ENCODE measurements around the gene PLCL2. TPM values are rescaled to one million over a fixed set of nuclear protein-coding genes. Genes with fewer than 3 reads are reported as not detected.

PLCL2 gene
- total RNA-seq, 1 experiment from 2014 or later = 32.1 TPM

DNA sequence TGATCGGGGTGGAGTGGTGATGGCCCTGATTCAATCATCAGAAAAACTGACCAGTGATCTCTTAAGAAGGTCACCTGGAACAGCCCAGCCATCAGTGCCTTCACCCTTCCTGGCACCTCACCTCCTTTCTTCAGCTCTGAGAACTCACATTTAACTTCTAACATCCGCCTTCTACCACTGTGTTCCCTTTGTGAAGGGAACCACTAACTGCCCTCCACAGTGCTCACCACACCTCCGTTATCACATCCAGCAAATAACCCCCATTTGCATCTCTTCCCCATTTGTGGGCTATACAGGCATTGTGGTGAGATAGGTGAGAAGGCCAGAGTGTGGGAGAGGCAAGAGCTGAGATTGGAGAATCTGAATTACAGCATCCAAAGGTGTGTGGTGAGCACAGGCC is 107.4 kb downstream of the PLCL2 start:
- Histone ChIP-seq H3T11ph (ENCODE audit: low read length) (no peak overlapping the region), H2BK15ac (ENCODE audit: low read depth, low read length) (no peak overlapping the region), H4K5ac (ENCODE audit: insufficient read length, low read depth, low read length) (no peak overlapping the region), H3K27ac (ENCODE audit: insufficient read length, low read depth, low read length) (no peak overlapping the region), H3K9me3 (ENCODE audit: control insufficient read depth, low read depth, low read length) (no peaks in the 10 kb centered on the region), H3K23me2 (ENCODE audit: insufficient read length, low read depth, low read length, poor library complexity, severe bottlenecking) (no peaks in the 10 kb centered on the region), H2BK120ac (ENCODE audit: low read depth, low read length, poor library complexity, severe bottlenecking) (no peak overlapping the region), H3K79me1 (ENCODE audit: insufficient read depth, low read depth, low read length, poor library complexity, severe bottlenecking) (peaks cover 4% of the 10 kb centered on the region), H2BK20ac (ENCODE audit: low read depth, low read length, poor library complexity, severe bottlenecking) (no peak overlapping the region), H2AFZ (ENCODE audit: low read length) (no peak overlapping the region), H4K91ac (ENCODE audit: insufficient read length, low read depth, low read length) (no peak overlapping the region), H3K56ac (ENCODE audit: insufficient read length, low read depth, low read length) (no peak overlapping the region), H2AK5ac (ENCODE audit: insufficient read length, low read length) (no peak overlapping the region), H4K20me1 (ENCODE audit: control insufficient read depth, insufficient read depth, insufficient read length) (no peaks in the 10 kb centered on the region), H4K8ac (replicated peaks; ENCODE audit: insufficient read length, low read depth, low read length) (no peak overlapping the region), H3K4me2 (ENCODE audit: insufficient read depth, insufficient read length, low read length) (no peak overlapping the region), H3K18ac (ENCODE audit: insufficient read length, low read depth, low read length) (no peak overlapping the region), H3K4ac (ENCODE audit: low read depth, low read length) (no peak overlapping the region), H3K4me1 (ENCODE audit: insufficient read depth, low read length) (no peaks in the 10 kb centered on the region), H2BK12ac (ENCODE audit: insufficient read length, low read depth, low read length) (no peak overlapping the region), H3K79me2 (ENCODE audit: insufficient read depth, low read length) (peaks cover 1% of the 10 kb centered on the region; the same call in 1 of the 2 replicates), H2BK5ac (ENCODE audit: insufficient read length, low read length) (no peak overlapping the region), H3K27me3 (ENCODE audit: insufficient read depth, low read length) (peaks cover 4% of the 10 kb centered on the region; the same call in 1 of the 2 replicates), H3K14ac (ENCODE audit: insufficient read depth, low read length) (no peak overlapping the region), H3K9ac (ENCODE audit: extremely low read depth, insufficient read length, low read length) (no peak overlapping the region), H3K23ac (ENCODE audit: insufficient read length, low read depth, low read length) (no peak overlapping the region)
- no peak for DNase-seq
- Mint-ChIP-seq H3K9me3 (no peaks in the 10 kb centered on the region), H3K36me3 (ENCODE audit: insufficient read depth in 1 of 3, low read depth in 3 of 3) (no peaks in the 10 kb centered on the region), H3K27me3 (ENCODE audit: low read depth) (peaks cover 64% of the 10 kb centered on the region), H3K4me1 (peaks cover 23 to 26% of the 10 kb centered on the region in 2 experiments), H3K4me3 (no peak overlapping the region), H3K27ac (no peak overlapping the region)
- no CpG with 5 or more reads among the region's 3 CpGs for WGBS (ENCODE audit: extremely low coverage, insufficient read length, low lambda C conversion rate)
- TF ChIP-seq, protein P1, sequence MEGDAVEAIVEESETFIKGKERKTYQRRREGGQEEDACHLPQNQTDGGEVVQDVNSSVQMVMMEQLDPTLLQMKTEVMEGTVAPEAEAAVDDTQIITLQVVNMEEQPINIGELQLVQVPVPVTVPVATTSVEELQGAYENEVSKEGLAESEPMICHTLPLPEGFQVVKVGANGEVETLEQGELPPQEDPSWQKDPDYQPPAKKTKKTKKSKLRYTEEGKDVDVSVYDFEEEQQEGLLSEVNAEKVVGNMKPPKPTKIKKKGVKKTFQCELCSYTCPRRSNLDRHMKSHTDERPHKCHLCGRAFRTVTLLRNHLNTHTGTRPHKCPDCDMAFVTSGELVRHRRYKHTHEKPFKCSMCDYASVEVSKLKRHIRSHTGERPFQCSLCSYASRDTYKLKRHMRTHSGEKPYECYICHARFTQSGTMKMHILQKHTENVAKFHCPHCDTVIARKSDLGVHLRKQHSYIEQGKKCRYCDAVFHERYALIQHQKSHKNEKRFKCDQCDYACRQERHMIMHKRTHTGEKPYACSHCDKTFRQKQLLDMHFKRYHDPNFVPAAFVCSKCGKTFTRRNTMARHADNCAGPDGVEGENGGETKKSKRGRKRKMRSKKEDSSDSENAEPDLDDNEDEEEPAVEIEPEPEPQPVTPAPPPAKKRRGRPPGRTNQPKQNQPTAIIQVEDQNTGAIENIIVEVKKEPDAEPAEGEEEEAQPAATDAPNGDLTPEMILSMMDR (conservative IDR thresholded peaks at IDR 0.05) = no peak
